Smooth muscle cell of the brain vasculature (primary cell): ENCODE results near the gene IKZF4.
"Not testable (repeated sequence)": the region's sequence is repeated elsewhere in the genome, so short reads cannot be mapped to it uniquely, and the experiment has no call there.

Experiments used
- DNase-seq: peaks from one replicate; pipeline ENCODE4 v3.0.0-alpha.2; 2012; ENCODE audit warnings: low read depth, low spot score

The IKZF4 gene

DNA sequence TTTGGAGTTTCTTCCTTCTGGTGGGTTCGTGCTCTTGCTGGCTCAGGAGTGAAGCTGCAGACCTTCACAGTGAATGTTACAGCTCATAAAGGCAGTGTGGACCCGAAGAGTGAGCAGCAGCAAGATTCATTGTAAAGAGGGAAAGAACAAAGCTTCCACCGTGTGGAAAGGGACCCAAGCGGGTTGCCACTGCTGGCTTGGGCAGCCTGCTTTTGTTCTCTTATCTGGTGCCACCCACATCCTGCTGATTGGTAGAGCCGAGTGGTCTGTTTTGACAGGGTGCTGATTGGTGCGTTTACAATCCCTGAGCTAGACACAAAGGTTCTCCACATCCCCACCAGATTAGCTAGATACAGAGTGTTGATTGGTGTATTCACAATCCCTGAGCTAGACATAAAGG lies 21.3 kb upstream of the IKZF4 start:
- not testable (repeated sequence) for DNase-seq

DNA sequence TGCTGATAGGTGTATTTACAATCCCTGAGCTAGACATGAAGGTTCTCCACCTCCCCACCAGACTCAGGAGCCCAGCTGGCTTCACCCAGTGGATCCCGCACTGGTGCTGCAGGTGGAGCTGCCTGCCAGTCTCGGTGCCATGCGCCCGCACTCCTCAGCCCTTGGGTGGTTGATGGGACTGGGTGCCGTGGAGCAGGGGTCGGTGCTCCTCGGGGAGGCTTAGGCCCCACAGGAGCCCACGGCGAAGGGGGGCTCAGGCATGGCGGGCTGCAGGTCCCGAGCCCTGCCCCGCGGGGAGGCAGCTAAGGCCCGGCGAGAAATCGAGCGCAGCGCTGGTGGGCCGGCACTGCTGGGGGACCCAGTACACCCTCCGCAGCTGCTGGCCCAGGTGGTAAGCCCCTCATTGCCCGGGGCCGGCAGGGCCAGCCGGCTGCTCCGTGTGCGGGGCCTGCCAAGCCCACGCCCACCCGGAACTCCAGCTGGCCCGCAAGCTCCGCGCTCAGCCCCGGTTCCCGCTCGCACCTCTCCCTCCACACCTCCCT lies 20.8 kb upstream of the IKZF4 start:
- not testable (repeated sequence) for DNase-seq

DNA sequence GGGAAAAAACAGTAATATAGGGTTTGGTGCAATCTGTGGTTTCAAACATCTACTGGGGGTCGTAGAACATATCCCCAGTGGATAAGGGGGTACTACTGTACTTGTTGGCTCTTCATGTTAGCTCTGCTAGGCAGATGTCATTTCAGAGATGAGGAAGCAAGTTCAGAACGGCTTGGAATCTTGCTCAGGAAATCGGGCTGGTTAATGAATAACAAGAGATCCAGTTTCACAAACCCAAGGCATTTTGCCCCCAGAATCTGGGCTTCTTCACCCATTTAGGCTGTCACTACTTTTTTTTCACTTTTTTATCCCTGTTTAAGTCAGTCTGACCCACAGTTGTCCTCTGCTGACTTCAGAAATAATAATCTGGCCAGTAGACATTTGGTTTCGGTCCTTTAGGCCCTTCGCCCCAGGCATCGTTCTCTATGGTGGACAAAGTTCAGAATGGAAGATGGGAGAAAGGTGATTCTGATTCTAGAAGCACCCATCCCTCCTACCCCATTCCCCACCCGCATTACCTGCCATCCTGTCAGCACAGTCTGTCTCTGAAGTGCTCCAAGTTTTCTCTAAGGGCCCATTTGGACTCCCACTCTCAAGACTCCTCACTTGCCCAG lies 19.2 kb upstream of the IKZF4 start:
- DNase-seq: no peak

DNA sequence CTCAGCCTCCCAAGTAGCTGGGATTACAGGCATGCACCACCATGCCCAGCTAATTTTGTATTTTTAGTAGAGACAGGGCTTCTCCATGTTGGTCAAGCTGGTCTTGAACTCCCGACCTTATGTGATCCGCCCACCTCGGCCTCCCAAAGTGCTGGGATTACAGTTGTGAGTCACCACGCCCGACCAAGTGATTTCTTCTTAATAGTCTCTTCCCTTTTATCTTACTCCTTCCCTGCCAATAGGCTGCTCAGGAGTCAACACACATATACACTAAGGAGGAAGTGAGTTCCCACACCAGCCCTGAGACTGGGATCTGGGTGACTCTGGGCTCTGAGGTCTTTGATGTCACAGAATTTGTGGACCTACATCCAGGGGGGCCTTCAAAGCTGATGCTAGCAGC lies 17.5 kb upstream of the IKZF4 start:
- not testable (repeated sequence) for DNase-seq

DNA sequence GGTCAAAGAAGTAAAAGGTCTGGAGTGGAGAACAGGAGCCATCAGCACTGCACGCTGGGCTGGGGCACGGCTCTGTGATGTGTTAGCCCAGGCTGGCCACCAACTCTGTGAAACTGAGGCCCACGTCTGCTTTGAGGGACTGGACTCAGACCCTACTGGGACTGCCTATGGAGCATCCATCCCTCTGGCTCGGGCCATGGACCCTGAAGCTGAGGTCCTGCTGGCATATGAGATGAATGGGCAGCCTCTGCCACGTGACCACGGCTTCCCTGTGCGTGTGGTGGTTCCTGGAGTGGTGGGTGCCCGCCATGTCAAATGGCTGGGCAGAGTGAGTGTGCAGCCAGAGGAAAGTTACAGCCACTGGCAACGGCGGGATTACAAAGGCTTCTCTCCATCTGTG lies 16.6 kb upstream of the IKZF4 start:
- no peak for DNase-seq

DNA sequence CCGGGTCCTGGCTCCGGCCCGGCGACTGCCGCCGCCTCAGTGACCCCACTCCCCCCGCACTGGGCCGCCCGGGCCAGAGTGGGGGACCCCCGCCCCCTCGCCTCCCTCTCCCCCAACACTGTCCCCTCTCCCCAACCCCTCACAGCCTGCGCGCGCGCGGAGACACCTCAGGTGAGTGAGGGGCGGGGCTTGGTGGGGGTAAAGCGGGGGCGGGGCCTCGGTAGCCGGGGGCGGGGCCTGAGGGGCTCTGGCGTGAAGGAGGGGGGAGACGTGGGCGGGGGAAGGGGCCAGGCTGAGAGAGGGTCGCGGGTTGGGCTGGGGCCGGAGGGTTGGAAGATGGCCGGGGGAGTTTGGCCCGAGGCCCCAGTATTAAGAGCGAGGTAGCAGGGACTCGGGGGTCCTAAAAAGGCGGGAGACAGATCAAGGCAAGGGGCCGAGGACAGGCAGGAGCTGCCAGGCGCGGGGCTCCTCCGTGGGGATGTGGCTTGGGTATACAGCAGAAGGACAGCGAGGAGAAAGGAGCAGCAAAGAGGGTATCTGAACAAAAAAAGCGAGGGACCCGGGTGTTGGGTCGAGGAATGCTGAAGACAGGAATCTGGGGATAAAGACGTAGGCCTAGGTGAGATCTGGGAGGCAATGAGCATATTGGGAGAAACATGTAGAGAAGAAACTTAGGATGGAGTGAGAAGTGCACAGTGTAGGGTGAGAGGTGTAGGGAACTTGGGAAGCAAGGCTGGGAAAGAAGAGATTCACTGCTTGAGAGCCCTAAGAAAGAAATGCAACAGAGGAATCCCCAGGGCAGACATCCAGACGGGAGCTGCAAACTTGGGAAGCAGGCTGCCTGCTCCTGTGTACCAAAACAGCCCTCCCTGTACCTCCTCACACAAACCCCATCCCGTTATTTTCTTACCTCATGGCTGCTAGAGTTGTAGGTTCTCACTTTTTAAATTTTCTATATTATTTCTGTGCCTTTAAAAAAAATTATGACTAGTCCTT lies 13.0 kb upstream of the IKZF4 start:
- DNase-seq: no peak

DNA sequence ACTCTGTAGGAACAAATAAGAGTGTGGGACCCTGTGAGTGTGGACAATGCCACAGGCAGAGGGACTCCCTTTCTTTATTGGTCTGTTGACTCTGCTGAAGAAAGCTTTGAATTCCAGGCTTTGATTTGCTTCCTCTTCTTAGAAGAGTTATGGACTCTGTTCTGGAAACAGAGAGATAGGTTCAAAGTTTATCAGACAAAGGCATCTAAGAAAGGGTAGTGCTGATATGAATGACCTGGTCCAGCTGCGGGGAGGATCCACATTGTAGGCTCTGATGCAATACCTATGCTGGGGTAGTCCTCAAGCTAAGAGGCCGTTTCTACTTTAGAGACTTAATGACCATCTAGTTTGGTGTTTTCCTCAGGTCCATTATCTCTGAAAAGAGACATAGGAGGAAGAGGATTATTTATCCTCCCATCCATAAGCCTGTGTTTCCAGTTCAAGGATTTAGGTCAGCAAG lies 10.7 kb upstream of the IKZF4 start:
- DNase-seq: no peak

DNA sequence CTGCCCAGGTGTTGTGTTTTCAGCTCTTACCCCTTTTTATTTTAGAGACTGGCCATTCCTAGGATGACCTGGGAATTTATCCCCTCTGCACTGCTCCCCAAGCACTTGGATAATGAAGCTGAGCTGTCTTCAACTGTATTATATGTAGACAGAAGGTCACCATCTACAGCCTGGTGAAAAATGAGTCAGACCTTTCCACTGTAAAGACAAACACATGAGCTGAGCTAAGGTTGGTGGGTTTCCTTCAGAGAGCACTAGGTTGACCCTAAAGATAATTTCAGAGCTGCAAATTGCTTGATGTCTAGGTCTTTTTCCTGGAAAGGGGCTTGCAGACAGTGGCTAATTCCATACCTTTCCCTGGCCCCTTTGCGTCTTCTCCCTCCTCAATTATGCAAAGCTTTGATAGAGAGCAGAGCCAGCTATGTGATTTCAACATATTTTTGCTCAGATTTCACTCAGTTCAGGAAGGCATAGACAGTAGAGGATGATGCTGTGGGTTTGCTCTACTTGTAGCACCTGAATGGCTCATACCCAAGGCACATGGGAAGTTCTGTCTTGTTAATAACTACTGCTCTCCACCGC lies 9.2 kb upstream of the IKZF4 start:
- no peak for DNase-seq

DNA sequence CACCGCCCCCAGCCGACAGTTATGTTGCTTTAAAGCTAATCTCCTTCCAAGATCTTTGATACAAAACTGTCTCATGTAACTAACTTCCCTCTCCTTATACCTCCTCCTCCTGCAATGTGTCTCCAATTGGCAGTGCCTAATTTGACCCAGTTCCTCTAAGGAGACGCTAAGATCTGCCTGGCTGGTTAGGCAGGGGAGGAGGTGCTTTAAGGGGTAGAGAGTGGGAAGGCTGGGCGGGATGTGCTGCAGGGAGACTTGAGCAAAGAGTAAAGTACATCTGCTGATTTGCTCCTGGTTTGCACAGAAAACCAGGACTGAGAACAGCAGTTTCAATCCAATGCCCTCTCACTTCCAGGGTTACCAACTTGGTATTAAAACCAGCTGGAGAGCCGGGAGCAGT lies 7.4 kb upstream of the IKZF4 start:
- no peak for DNase-seq

DNA sequence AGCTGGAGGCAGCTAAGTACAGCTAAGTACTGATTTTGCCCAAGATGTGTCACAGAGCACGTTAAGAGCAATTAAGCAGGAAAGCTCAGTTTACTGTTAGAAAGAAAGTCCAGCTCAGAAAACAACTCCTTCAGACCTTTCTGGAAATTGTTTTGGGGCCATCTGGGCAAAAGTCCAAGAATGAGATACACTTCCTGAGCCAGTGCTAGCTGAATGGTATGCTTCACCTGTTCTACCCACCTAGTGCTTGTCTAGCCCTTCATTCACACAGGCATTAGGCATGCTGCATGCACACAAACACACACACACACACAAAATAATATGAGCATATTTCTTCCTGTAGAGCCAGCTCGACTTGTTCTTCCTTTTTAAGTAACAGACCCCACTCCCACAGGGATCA lies 6.6 kb upstream of the IKZF4 start:
- no peak for DNase-seq

DNA sequence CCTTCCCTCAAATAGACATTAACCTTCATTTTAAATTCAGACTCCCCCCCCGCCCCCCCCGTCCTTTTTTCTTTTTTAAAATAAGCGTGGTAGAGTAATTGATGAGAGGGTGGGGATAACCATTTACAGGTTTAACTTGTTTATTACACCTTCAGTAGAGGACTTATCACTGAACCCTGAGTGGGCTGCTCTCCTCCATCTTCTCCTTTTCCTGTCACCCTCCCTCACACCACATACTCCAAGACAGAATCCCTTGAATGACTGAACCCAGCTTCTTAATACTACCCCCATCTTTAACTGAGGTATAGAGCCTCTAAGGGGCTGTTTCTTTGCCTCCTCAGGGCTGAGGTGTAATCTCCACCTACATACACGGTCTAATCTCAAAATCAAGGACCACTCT lies 3.7 kb upstream of the IKZF4 start:
- no peak for DNase-seq

DNA sequence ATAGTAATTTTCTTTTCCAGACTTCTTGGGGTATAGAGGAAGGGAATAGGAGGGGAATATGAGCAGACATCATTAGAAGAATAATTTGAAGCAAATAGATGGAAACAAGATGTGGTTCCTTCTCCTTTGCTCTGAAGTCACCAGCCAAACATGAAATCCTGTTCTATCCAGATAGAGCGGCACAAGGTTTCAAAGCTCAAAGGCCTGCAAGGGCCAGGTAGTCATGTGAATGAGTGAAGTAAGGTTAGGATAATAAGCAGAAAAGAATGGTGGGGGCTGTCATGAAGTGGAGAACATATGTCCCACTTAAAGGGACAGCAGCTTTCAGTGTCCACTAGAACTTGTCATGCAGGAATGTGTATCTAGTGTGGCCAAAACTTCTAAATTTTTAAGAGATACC lies 2.5 kb upstream of the IKZF4 start:
- DNase-seq: no peak

DNA sequence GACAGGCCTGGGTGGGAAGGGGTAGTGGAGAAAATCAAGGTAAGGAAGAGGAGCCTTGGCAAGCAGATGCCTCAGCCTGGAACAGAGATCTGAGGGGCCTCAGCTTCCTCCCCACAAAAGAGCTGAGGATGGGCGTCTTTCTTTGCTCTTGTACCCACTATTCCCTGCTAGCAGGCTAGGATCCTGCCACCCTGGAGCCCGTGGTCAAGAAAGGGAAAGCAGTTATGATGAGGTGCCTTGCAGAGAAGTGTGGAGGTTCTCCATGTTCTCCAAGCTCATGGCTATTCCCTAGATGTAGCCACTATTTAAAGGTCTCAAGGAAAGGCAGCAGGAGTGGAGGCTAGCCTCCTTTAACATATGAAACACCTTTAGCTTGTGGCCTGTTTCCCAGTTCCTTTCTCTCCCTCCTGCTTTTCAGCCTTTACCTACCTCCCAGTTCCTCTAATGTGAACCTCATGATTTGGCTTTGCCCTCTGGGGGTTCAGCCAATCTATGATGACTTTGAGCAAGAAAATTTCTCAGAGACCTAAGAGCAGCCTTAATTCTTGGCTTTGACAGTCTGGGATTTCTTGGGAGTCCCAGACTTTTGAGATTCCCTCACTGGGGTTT lies 1.1 kb downstream of the IKZF4 start:
- no peak for DNase-seq

DNA sequence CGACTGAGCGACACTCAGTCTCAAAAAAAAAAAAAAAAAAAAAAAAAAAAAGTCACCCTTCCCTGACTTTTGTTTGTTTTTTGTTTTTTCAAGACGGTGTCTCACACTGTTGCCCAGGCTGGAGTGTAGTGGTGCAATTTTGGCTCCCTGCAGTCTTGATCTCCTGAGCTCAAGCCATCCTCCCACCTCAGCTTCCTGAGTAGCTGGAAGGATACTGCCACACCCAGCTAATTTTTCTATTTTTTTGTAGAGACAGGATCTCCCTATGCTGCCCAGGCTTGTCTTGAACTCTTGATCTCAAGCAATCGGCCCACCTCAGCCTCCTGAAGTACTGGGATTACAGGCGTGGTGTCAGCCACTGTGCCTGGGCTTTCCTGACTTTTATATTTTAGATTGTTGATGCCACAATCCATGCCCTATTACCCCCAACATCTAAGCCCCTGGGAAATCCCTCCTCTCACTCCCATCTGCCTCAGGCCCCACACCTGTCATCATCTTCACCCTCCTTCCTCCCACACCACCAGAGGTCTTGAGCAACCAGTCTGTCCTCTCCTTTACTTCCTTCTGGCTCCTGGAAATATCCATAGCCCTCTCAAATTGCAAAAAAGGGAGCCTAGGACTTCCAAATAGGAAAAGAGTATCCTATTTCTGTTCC lies 7.8 kb downstream of the IKZF4 start:
- no peak for DNase-seq

DNA sequence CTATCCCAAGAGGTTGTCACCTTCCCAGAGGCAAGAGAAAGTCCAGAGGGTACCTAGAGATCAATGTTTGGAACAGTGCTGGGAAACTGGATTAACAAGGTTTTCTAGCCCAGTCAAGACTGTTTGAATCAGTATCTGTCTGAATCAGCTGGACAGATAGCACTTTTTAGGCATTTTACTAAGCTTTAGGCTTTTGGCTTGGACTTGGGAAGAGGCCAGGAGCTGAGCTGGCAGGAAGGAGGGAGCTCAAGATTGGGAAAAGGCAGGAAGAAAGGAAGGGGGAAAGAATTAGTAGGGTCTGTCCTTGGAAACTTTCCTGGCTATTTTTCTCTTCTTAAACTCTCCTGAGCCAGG lies 8.3 kb downstream of the IKZF4 start:
- DNase-seq: no peak

DNA sequence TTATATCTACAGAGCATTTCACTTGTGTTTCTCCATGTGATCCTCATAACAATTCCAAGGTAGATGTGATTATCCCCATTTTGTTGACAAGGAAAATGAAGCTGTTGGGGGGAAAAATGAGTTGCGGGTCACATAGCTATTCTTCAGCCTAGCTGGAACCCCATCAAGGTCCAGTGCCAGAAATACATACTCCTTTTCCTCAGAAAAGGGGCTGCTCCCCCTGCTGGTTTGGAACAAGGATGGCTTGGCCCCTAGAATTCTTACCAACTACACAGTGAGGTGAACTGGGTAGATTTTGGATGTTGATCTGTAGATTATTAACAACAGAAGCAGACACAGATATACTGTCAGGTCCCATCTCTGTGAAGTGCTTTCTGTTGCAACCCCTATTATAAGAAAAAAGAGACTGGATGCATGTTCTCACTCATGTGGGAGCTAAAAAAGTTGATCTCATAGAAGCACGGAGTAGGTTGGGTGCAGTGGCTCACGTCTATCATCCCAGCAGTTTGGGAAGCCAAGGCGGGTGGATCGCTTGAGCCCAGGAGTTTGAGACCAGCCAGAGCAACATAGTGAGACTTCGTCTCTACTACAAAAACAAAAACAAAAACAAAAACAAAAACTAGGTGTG lies 8.9 kb downstream of the IKZF4 start:
- no peak for DNase-seq

DNA sequence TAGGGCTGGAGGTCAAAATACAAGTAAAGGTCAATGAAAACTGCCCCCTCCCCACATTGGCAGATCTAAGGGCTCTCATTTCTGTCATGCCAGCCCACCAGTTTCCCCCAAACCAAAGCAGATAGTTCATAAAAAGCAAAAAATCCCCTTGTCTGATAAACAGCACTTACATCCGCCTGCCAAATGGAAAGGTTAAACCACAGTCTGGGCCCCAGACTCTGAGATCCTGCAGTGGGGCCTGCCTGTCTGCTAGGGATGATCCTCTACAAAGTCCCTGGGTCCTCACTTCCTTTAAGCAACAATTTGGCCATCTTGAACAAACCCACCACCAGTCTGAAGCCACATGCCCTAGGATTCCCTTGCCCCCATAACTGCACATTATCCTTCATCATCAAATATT lies 11.1 kb downstream of the IKZF4 start:
- DNase-seq: no peak

DNA sequence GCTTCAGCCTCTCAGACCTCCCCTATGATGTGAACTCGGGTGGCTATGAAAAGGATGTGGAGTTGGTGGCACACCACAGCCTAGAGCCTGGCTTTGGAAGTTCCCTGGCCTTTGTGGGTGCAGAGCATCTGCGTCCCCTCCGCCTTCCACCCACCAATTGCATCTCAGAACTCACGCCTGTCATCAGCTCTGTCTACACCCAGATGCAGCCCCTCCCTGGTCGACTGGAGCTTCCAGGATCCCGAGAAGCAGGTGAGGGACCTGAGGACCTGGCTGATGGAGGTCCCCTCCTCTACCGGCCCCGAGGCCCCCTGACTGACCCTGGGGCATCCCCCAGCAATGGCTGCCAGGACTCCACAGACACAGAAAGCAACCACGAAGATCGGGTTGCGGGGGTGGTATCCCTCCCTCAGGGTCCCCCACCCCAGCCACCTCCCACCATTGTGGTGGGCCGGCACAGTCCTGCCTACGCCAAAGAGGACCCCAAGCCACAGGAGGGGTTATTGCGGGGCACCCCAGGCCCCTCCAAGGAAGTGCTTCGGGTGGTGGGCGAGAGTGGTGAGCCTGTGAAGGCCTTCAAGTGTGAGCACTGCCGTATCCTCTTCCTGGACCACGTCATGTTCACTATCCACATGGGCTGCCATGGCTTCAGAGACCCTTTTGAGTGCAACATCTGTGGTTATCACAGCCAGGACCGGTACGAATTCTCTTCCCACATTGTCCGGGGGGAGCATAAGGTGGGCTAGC lies 13.9 kb downstream of the IKZF4 start:
- no peak for DNase-seq

DNA sequence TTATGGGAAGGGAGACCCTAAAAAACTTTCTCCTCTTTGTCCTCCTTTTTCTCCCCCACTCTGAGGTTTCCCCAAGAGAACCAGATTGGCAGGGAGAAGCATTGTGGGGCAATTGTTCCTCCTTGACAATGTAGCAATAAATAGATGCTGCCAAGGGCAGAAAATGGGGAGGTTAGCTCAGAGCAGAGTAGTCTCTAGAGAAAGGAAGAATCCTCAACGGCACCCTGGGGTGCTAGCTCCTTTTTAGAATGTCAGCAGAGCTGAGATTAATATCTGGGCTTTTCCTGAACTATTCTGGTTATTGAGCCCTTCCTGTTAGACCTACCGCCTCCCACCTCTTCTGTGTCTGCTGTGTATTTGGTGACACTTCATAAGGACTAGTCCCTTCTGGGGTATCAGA lies 16.3 kb downstream of the IKZF4 start:
- no peak for DNase-seq

DNA sequence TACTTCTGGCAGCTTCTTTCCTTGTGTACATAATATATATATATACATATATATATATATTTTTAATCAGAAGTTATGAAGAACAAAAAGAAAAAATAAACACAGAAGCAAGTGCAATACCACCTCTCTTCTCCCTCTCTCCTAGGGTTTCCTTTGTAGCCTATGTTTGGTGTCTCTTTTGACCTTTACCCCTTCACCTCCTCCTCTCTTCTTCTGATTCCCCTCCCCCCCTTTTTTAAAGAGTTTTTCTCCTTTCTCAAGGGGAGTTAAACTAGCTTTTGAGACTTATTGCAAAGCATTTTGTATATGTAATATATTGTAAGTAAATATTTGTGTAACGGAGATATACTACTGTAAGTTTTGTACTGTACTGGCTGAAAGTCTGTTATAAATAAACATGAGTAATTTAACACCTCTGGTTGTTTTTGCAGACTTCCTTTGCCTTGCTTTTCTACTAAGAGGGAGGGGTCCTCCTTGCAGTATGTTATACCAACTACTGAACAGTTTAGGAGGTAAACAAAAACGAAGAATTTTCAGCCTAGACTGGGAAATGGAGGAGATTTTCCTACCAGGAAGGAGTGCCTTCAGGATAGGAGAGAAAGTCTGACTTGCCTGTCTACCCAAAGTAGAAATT lies 17.3 kb downstream of the IKZF4 start:
- no peak for DNase-seq
